GM12878 (cell line): Measurements from ENCODE around the gene KPNA1. TPM values are rescaled to one million over a fixed set of nuclear protein-coding genes. Genes with fewer than 3 reads are reported as not detected.
A peak's percentile ranks its signal among the peaks of the same experiment; 100 is the strongest.

Experiments used
- ATAC-seq: fragments of 200-7000 bp; cut with Tn5 transposase; 3 replicates; pipeline ENCODE4 v1.9.1; 2020; ENCODE audit warnings: mild to moderate bottlenecking, moderate library complexity
- BruUV-seq: library from RNA; stranded (reverse); fragments of 400-500 nt; replicated peaks from 2 replicates; lab custom pipeline; 2021; lab: Mats Ljungman, UMichigan
- CTCF ChIA-PET: fragments of 300-600 bp; sonication (Branson Sonifier 250); formaldehyde crosslinking; extraction: SDS; loops from one replicate; lab custom pipeline; 2021; ENCODE audit warnings: inconsistent platforms; lab: Yijun Ruan, JAX
- POLR2A ChIA-PET: fragments of 350-600 bp; formaldehyde crosslinking; extraction: SDS; loops from one replicate; lab custom pipeline; 2021; ENCODE audit warnings: inconsistent platforms; lab: Charles Lee
- RAD21 ChIA-PET: fragments of 300-600 bp; sonication (Branson Sonifier 250); formaldehyde crosslinking; loops from one replicate; lab custom pipeline; 2023; ENCODE audit warnings: antibody characterized with exemption; ENCODE audit not compliant: unreplicated experiment; lab: Charles Lee
- SMC1A ChIA-PET: fragments of 300-600 bp; sonication (Branson Sonifier 250); formaldehyde crosslinking; loops from one replicate; lab custom pipeline; 2023; ENCODE audit not compliant: unreplicated experiment, uncharacterized antibody; lab: Charles Lee
- DNase-seq: peaks from one replicate; pipeline ENCODE4 v3.0.0-alpha.2; 2011; ENCODE audit warnings: low read depth, low spot score
- FAIRE-seq: peaks from 3 replicates; lab custom pipeline; 2011; peaks lifted over from hg19 to GRCh38; lab: Jason Lieb, UNC
- H2AFZ ChIP-seq: 2 replicates; pipeline ENCODE4 v1.6.0; 2011; ENCODE audit warnings: low read depth, low read length, control low read depth; ENCODE audit not compliant: control insufficient read depth
- H3K27ac ChIP-seq: 2 replicates; pipeline ENCODE4 v1.5.1; 2011; ENCODE audit warnings: control low read depth; ENCODE audit not compliant: control insufficient read depth, insufficient read depth
- H3K27me3 ChIP-seq, 2 experiments: replicated peaks in 1 of 2; 2 replicates each; pipeline versions ENCODE4 v1.6.0 to v1.6.1; 2011; ENCODE audit warnings: low read length in 1 of 2; ENCODE audit not compliant: control insufficient read depth in 2 of 2, insufficient read depth in 2 of 2
- H3K36me3 ChIP-seq, 2 experiments: 2 replicates each; pipeline ENCODE4 v1.5.1; 2011; ENCODE audit warnings: low read length in 1 of 2; ENCODE audit not compliant: control insufficient read depth in 2 of 2, insufficient read depth in 2 of 2
- H3K4me1 ChIP-seq: 2 replicates; pipeline ENCODE4 v1.6.1; 2011; ENCODE audit warnings: mild to moderate bottlenecking, low read length, moderate library complexity, mixed read lengths; ENCODE audit not compliant: control insufficient read depth, insufficient read depth
- H3K4me2 ChIP-seq: 2 replicates; pipeline ENCODE4 v1.6.0; 2011; ENCODE audit warnings: control low read depth; ENCODE audit not compliant: control insufficient read depth, insufficient read depth
- H3K4me3 ChIP-seq: fragments of 200-600 bp; sonication (generic); 2 replicates; pipeline ENCODE4 v1.5.1; 2016
- H3K79me2 ChIP-seq: 2 replicates; pipeline ENCODE4 v1.6.0; 2011; ENCODE audit warnings: low read length; ENCODE audit not compliant: control insufficient read depth, insufficient read depth
- H3K9ac ChIP-seq: 2 replicates; pipeline ENCODE4 v1.8.0; 2011; ENCODE audit warnings: low read length, control low read depth, mixed read lengths; ENCODE audit not compliant: control insufficient read depth, insufficient read depth
- H3K9me3 ChIP-seq: replicated peaks from 3 replicates; pipeline ENCODE4 v1.5.1; 2011; ENCODE audit warnings: mild to moderate bottlenecking, low read length; ENCODE audit not compliant: control insufficient read depth, insufficient read depth
- H4K20me1 ChIP-seq: 2 replicates; pipeline ENCODE4 v1.6.0; 2011; ENCODE audit not compliant: control insufficient read depth, insufficient read depth
- BMI1 ChIP-seq: fragments of 450-650 bp; IDR thresholded peaks from 2 replicates; pipeline ENCODE4 v1.6.1; 2016; ENCODE audit warnings: mild to moderate bottlenecking, moderate library complexity, borderline replicate concordance
- CBX5 ChIP-seq: sonication (generic); IDR thresholded peaks from 2 replicates; pipeline ENCODE4 v1.6.1; 2016; ENCODE audit warnings: low read depth, moderate library complexity, mild to moderate bottlenecking, inconsistent platforms
- EZH2 ChIP-seq: IDR thresholded peaks from 2 replicates; pipeline ENCODE4 v1.6.1; 2012; ENCODE audit warnings: low read depth, mild to moderate bottlenecking, control low read depth, inconsistent platforms, low read length, borderline replicate concordance; ENCODE audit not compliant: control insufficient read depth
- NR2C2 ChIP-seq: IDR thresholded peaks from 2 replicates; pipeline ENCODE4 v1.6.1; 2011; ENCODE audit warnings: borderline replicate concordance, low read depth; ENCODE audit not compliant: control insufficient read depth, insufficient read length
- NR2F1 ChIP-seq: fragments of 450-650 bp; conservative IDR thresholded peaks from 2 replicates; pipeline ENCODE4 v1.6.1; 2017; ENCODE audit warnings: mild to moderate bottlenecking
- PAX5 ChIP-seq: IDR thresholded peaks from 2 replicates; pipeline ENCODE4 v1.6.1; 2011; ENCODE audit warnings: low read depth, low read length, borderline replicate concordance
- RBBP5 ChIP-seq: fragments of 200-600 bp; sonication (generic); conservative IDR thresholded peaks from 2 replicates; pipeline ENCODE4 v1.6.1; 2016
- RFX5 ChIP-seq: IDR thresholded peaks from 2 replicates; pipeline ENCODE4 v1.6.1; 2011; ENCODE audit warnings: low read depth, low read length, improper control_type of control experiment
- SMAD1 ChIP-seq: fragments of 450-650 bp; IDR thresholded peaks from 2 replicates; pipeline ENCODE4 v1.6.1; 2018; ENCODE audit warnings: mild to moderate bottlenecking, low read depth; ENCODE audit not compliant: partially characterized antibody
- SRF ChIP-seq, 2 experiments: IDR thresholded peaks; 2 replicates each; pipeline ENCODE4 v1.6.1; 2011; ENCODE audit warnings: low read depth in 2 of 2, low read length in 2 of 2, mild to moderate bottlenecking in 1 of 2, moderate library complexity in 1 of 2
- ZNF384 ChIP-seq: IDR thresholded peaks from 2 replicates; pipeline ENCODE4 v1.6.1; 2012; ENCODE audit warnings: low read depth, mild to moderate bottlenecking, low read length, improper control_type of control experiment, borderline replicate concordance
- WGBS: methylation state at CpG from one replicate; pipeline ENCODE4 v1.1.6; 2016; ENCODE audit warnings: low lambda C conversion rate; ENCODE audit not compliant: insufficient replicate concordance, insufficient coverage; ENCODE audit errors: missing lambda C conversion rate; 5-methylcytosine and 5-hydroxymethylcytosine counted together
- in situ Hi-C: fragments of 300-500 bp; cut with MboI; formaldehyde crosslinking; loops from 9 replicates; pipeline ENCODE4 v1.14.3; 2018; ENCODE audit warnings: mixed read lengths
- intact Hi-C: fragments of 100-400 bp; cut with micrococcal nuclease; formaldehyde crosslinking; loops from one replicate; pipeline ENCODE4 v1.14.2; 2022; ENCODE audit not compliant: unreplicated experiment
- polyA plus RNA-seq, 11 experiments: library from polyadenylated mRNA; depleted of rRNA in 4 of 11; unstranded in 6 of 11; stranded (reverse) in 5 of 11; fragments of >200 nt; fragmentation: Nextera tagmentation in 4 of 11; fragmentation: Illumina TruSeq in 1 of 11; extraction: Ambion mirVana in 4 of 11; extraction: Trizol in 1 of 11; gene quantifications; 1 replicate in 1 of 11; 2 replicates in 10 of 11; pipeline versions ENCODE4 v1.2.1 to v1.2.3, GENCODE V29; 2011 to 2016; ENCODE audit warnings: inconsistent platforms in 2 of 11, missing spikeins in 2 of 11, low read depth in 1 of 11
- total RNA-seq, 4 experiments: library from RNA; depleted of rRNA in 3 of 4; stranded (reverse); fragments of >200 nt in 3 of 4; fragmentation: Illumina TruSeq in 1 of 4; extraction: Trizol in 1 of 4; gene quantifications; 2 replicates each; pipeline versions ENCODE4 v1.2.1 to v1.2.3, GENCODE V29; 2013 to 2021
- TF ChIP-seq, protein P1 (sequence below): fragments of 450-650 bp; formaldehyde crosslinking; IDR thresholded peaks from 2 replicates; pipeline ENCODE4 v1.4.0; 2022; ENCODE audit warnings: mild to moderate bottlenecking, moderate library complexity
- TF ChIP-seq, protein P2 (sequence below): fragments of 450-650 bp; IDR thresholded peaks from 2 replicates; pipeline ENCODE4 v1.6.1; 2017; ENCODE audit warnings: mild to moderate bottlenecking
- TF ChIP-seq, protein P3 (sequence below): fragments of 450-650 bp; IDR thresholded peaks from 2 replicates; pipeline ENCODE4 v1.6.1; 2016; ENCODE audit warnings: mild to moderate bottlenecking

Gene KPNA1
- total and polyA plus RNA-seq, 10 of the 15 experiments (the other 5 are each of a cell fraction or from before 2014, with no cell fraction given): 8.5 to 52.7 (median 41.0) TPM

DNA sequence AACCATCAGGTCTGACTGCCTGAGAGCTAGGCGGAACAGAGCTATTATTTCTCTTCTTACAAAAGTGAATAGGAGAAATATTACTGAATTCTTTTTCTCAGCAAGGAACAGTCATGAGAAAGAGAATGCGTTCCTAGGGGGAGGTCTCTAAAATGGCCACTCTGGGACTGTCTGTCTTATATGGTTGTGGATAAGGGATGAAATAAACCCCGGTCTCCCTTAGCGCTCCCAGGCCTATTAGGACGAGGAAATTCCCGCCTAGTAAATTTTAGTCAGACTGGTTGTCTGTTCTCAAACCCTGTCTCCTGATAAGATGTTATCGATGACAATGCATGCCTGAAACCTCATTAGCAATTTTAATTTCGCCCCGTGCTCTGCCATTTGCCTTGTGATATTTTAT, 78.8 kb downstream of the KPNA1 start:
- no peaks in the 10 kb centered on the region for H4K20me1 ChIP-seq
- ChIA-PET POLR2A (no interaction called here), CTCF (interaction anchor here (1.0 kb wide), 1 partner anchor 43 kb away, joined by 3 read pairs; no protein-coding TSS in a partner anchor), SMC1A (interaction anchor here (1.3 kb wide), 1 partner anchor 20 kb away, joined by 3 read pairs; the partner anchor contains the start of gene WDR5B), RAD21 (no interaction called here)
- TF ChIP-seq NR2F1 (no peak), BMI1 (no peak), RBBP5 (no peak), PAX5 (no peak), SRF (IDR thresholded peaks at IDR 0.05; ENCODE audit: low read depth in 2 of 2, low read length in 2 of 2) (no peak), ZNF384 (no peak), RFX5 (no peak), EZH2 (no peak), CBX5 (0 out of 2 replicates have a peak, but pooled peaks have one; percentile 33), SMAD1 (no peak), NR2C2 (no peak)
- TF ChIP-seq, protein P1, sequence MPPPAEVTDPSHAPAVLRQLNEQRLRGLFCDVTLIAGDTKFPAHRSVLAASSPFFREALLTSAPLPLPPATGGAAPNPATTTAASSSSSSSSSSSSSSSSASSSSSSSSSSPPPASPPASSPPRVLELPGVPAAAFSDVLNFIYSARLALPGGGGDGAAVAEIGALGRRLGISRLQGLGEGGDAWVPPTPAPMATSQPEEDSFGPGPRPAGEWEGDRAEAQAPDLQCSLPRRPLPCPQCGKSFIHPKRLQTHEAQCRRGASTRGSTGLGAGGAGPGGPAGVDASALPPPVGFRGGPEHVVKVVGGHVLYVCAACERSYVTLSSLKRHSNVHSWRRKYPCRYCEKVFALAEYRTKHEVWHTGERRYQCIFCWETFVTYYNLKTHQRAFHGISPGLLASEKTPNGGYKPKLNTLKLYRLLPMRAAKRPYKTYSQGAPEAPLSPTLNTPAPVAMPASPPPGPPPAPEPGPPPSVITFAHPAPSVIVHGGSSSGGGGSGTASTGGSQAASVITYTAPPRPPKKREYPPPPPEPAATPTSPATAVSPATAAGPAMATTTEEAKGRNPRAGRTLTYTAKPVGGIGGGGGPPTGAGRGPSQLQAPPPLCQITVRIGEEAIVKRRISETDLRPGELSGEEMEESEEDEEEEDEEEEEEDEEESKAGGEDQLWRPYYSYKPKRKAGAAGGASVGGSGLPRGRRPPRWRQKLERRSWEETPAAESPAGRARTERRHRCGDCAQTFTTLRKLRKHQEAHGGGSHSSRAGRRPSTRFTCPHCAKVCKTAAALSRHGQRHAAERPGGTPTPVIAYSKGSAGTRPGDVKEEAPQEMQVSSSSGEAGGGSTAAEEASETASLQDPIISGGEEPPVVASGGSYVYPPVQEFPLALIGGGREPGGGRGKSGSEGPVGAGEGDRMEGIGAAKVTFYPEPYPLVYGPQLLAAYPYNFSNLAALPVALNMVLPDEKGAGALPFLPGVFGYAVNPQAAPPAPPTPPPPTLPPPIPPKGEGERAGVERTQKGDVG (CRISPR knock-in tag): no peak
- TF ChIP-seq, protein P2, sequence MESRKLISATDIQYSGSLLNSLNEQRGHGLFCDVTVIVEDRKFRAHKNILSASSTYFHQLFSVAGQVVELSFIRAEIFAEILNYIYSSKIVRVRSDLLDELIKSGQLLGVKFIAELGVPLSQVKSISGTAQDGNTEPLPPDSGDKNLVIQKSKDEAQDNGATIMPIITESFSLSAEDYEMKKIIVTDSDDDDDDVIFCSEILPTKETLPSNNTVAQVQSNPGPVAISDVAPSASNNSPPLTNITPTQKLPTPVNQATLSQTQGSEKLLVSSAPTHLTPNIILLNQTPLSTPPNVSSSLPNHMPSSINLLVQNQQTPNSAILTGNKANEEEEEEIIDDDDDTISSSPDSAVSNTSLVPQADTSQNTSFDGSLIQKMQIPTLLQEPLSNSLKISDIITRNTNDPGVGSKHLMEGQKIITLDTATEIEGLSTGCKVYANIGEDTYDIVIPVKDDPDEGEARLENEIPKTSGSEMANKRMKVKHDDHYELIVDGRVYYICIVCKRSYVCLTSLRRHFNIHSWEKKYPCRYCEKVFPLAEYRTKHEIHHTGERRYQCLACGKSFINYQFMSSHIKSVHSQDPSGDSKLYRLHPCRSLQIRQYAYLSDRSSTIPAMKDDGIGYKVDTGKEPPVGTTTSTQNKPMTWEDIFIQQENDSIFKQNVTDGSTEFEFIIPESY: peak; percentile 97
- TF ChIP-seq, protein P3, sequence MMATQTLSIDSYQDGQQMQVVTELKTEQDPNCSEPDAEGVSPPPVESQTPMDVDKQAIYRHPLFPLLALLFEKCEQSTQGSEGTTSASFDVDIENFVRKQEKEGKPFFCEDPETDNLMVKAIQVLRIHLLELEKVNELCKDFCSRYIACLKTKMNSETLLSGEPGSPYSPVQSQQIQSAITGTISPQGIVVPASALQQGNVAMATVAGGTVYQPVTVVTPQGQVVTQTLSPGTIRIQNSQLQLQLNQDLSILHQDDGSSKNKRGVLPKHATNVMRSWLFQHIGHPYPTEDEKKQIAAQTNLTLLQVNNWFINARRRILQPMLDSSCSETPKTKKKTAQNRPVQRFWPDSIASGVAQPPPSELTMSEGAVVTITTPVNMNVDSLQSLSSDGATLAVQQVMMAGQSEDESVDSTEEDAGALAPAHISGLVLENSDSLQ: no peak
- intact Hi-C loops: no loop called here
- in situ Hi-C loops: no loop called here
- no peak overlapping the region for H3K4me3 ChIP-seq
- H3K27me3 ChIP-seq: no peaks in the 10 kb centered on the region
- ATAC-seq (no peak), DNase-seq (no peak), FAIRE-seq (no peak)
- H3K4me1 ChIP-seq: no peaks in the 10 kb centered on the region
- BruUV-seq: no TSS peak
- no peak overlapping the region for H3K27ac ChIP-seq
- 98% methylated on average over 9 of the region's 9 CpGs for WGBS
- H3K4me2 ChIP-seq: no peak overlapping the region
- no peaks in the 10 kb centered on the region for H3K79me2 ChIP-seq
- H3K9ac ChIP-seq: no peak overlapping the region
- no peak overlapping the region for H2AFZ ChIP-seq
- peaks cover 0 to 36% of the 10 kb centered on the region in 2 experiments; a peak in 3 of 4 replicates for H3K36me3 ChIP-seq
- H3K9me3 ChIP-seq: peaks cover 5% of the 10 kb centered on the region; the same call in 2 of the 3 replicates
